A549 (cell line): ENCODE measurements around the gene AXL. TPM values are rescaled to one million over a fixed set of nuclear protein-coding genes. Genes with fewer than 3 reads are reported as not detected.

Source experiments
- ATAC-seq, 2 experiments: fragments of 200-7000 bp in 1 of 2; fragments of >200 bp in 1 of 2; cut with Nextera tagmentation in 1 of 2; cut with Tn5 transposase in 1 of 2; 3 replicates each; pipeline versions ENCODE4 v1.8.0 to v1.9.1; 2018 to 2020; ENCODE audit warnings: mild to moderate bottlenecking in 1 of 2, moderate library complexity in 1 of 2
- CTCF ChIA-PET: fragments of 300-600 bp; sonication (Branson Sonifier 250); formaldehyde crosslinking; extraction: SDS; loops from one replicate; lab custom pipeline; 2021; ENCODE audit warnings: antibody characterized with exemption, inconsistent platforms; lab: Yijun Ruan, JAX
- POLR2A ChIA-PET: fragments of 350-600 bp; formaldehyde crosslinking; extraction: SDS; loops from one replicate; lab custom pipeline; 2021; ENCODE audit warnings: antibody characterized with exemption, inconsistent platforms; lab: Yijun Ruan, JAX
- DNase-seq, 2 experiments: peaks; one replicate each; pipeline versions ENCODE4 v3.0.0 to v3.0.0-alpha.2; 2011 to 2016; ENCODE audit warnings: low read depth in 1 of 2, low spot score in 1 of 2
- FAIRE-seq: peaks from 2 replicates; lab custom pipeline; 2011; peaks lifted over from hg19 to GRCh38; lab: Jason Lieb, UNC
- H3K27ac ChIP-seq, 2 experiments: fragments of >200 bp; sonication (Bioruptor Twin); formaldehyde crosslinking; 3 replicates each; pipeline ENCODE4 v1.5.1; 2016 to 2017
- H3K4me1 ChIP-seq: fragments of >200 bp; sonication (Bioruptor Twin); formaldehyde crosslinking; 3 replicates; pipeline ENCODE4 v1.6.1; 2016
- H3K4me2 ChIP-seq: fragments of >200 bp; sonication (Bioruptor Twin); formaldehyde crosslinking; 3 replicates; pipeline ENCODE4 v1.6.1; 2016
- H3K4me3 ChIP-seq: fragments of >200 bp; sonication (Bioruptor Twin); formaldehyde crosslinking; 3 replicates; pipeline ENCODE4 v1.5.1; 2016
- H3K9me3 ChIP-seq: fragments of >200 bp; sonication (Bioruptor Twin); formaldehyde crosslinking; 3 replicates; pipeline ENCODE4 v1.6.1; 2016
- CBX2 ChIP-seq: fragments of 200-600 bp; sonication (generic); IDR thresholded peaks from 2 replicates; pipeline ENCODE4 v1.6.1; 2016; ENCODE audit warnings: low read depth, mild to moderate bottlenecking, borderline replicate concordance
- CBX8 ChIP-seq: fragments of 200-600 bp; sonication (generic); IDR thresholded peaks from 2 replicates; pipeline ENCODE4 v1.6.1; 2016
- CHD2 ChIP-seq: fragments of 150-350 bp; IDR thresholded peaks from 2 replicates; pipeline ENCODE4 v1.6.1; 2014; ENCODE audit warnings: low read length; ENCODE audit not compliant: partially characterized antibody
- CTCF ChIP-seq: fragments of >200 bp; sonication (Bioruptor Twin); formaldehyde crosslinking; IDR thresholded peaks from 3 replicates; pipeline ENCODE4 v1.5.1; 2016
- FOSB ChIP-seq: fragments of 250-450 bp; sonication (Bioruptor Pico); IDR thresholded peaks from 2 replicates; pipeline ENCODE4 v1.5.0; 2020; ENCODE audit warnings: mild to moderate bottlenecking, moderate library complexity
- FOSL2 ChIP-seq, 2 experiments: fragments of 450-650 bp in 1 of 2; fragments of >200 bp in 1 of 2; sonication (Bioruptor Twin) in 1 of 2; formaldehyde crosslinking; IDR thresholded peaks; 2 replicates each; pipeline versions ENCODE4 v1.5.0 to v1.6.1; 2016 to 2020; ENCODE audit warnings: mild to moderate bottlenecking in 1 of 2, moderate library complexity in 1 of 2
- GATA3 ChIP-seq: IDR thresholded peaks from 2 replicates; pipeline ENCODE4 v1.6.1; 2012; ENCODE audit warnings: borderline replicate concordance
- HEYL ChIP-seq: fragments of 250-450 bp; sonication (Bioruptor Pico); IDR thresholded peaks from 2 replicates; pipeline ENCODE4 v1.8.0; 2021; ENCODE audit warnings: mild to moderate bottlenecking, moderate library complexity
- HOXA7 ChIP-seq: fragments of 250-450 bp; sonication (Bioruptor Pico); IDR thresholded peaks from 2 replicates; pipeline ENCODE4 v1.5.0; 2020; ENCODE audit warnings: mild to moderate bottlenecking, moderate library complexity
- MAFK ChIP-seq: fragments of 450-650 bp; IDR thresholded peaks from 2 replicates; pipeline ENCODE4 v1.6.1; 2014; ENCODE audit not compliant: partially characterized antibody
- NPAS2 ChIP-seq: fragments of 250-450 bp; sonication (Bioruptor Pico); IDR thresholded peaks from 2 replicates; pipeline ENCODE4 v1.8.0; 2022; ENCODE audit warnings: mild to moderate bottlenecking, moderate library complexity, borderline replicate concordance
- NR3C1 ChIP-seq: fragments of >200 bp; sonication (Bioruptor Twin); formaldehyde crosslinking; IDR thresholded peaks from 3 replicates; pipeline ENCODE4 v1.6.1; 2017
- POLR2A ChIP-seq: IDR thresholded peaks from 2 replicates; pipeline ENCODE4 v1.6.1; 2012; ENCODE audit warnings: mild to moderate bottlenecking, low read length
- POLR2AphosphoS2 ChIP-seq: conservative IDR thresholded peaks from 2 replicates; pipeline ENCODE4 v1.6.1; 2012; ENCODE audit warnings: low read length, improper control_type of control experiment, inconsistent platforms
- RAD21 ChIP-seq, 2 experiments: fragments of >200 bp in 1 of 2; sonication (Bioruptor Twin) in 1 of 2; formaldehyde crosslinking in 1 of 2; IDR thresholded peaks in 1 of 2; conservative IDR thresholded peaks in 1 of 2; 2 replicates in 1 of 2; 3 replicates in 1 of 2; pipeline ENCODE4 v1.6.1; 2012 to 2018; ENCODE audit warnings: inconsistent platforms in 1 of 2
- RARB ChIP-seq: fragments of 250-450 bp; sonication (Bioruptor Pico); IDR thresholded peaks from 2 replicates; pipeline ENCODE4 v1.8.0; 2021; ENCODE audit warnings: mild to moderate bottlenecking, moderate library complexity
- RFX5 ChIP-seq: fragments of 450-650 bp; IDR thresholded peaks from 2 replicates; pipeline ENCODE4 v1.7.1; 2014; ENCODE audit warnings: antibody characterized with exemption, mild to moderate bottlenecking, moderate library complexity
- TFCP2L1 ChIP-seq: fragments of 250-450 bp; sonication (Bioruptor Pico); IDR thresholded peaks from 2 replicates; pipeline ENCODE4 v1.5.0; 2021; ENCODE audit warnings: mild to moderate bottlenecking
- ZFP36 ChIP-seq: fragments of 450-650 bp; IDR thresholded peaks from 2 replicates; pipeline ENCODE4 v1.6.1; 2014; ENCODE audit warnings: borderline replicate concordance; ENCODE audit not compliant: partially characterized antibody
- ZSCAN20 ChIP-seq: fragments of 250-450 bp; sonication (Bioruptor Pico); IDR thresholded peaks from 2 replicates; pipeline ENCODE4 v1.8.0; 2022; ENCODE audit warnings: mild to moderate bottlenecking, moderate library complexity
- WGBS: methylation state at CpG from one replicate; pipeline ENCODE4 v1.1.6; 2017; ENCODE audit errors: missing lambda C conversion rate; 5-methylcytosine and 5-hydroxymethylcytosine counted together
- polyA plus RNA-seq, 4 experiments: library from polyadenylated mRNA; depleted of rRNA in 3 of 4; stranded (reverse); fragments of >200 nt; fragmentation: RNase III in 1 of 4; extraction: RNeasy Plus Mini Kit Qiagen cat#74134 plus additional on column Dnase treatment in 1 of 4; gene quantifications; 2 replicates in 3 of 4; 3 replicates in 1 of 4; pipeline ENCODE4 v1.2.3, GENCODE V29; 2011 to 2017
- TF ChIP-seq, protein P1 (sequence below): IDR thresholded peaks from 2 replicates; pipeline ENCODE4 v1.6.1; 2012; ENCODE audit warnings: low read depth, borderline replicate concordance
- TF ChIP-seq, protein P2 (sequence below): fragments of 150-350 bp; IDR thresholded peaks from 2 replicates; pipeline ENCODE4 v1.6.1; 2014; ENCODE audit warnings: low read depth, mild to moderate bottlenecking, low read length

The AXL gene
- polyA plus RNA-seq, 2 of the 4 experiments (the other 2 are of a cell fraction), result 45.4 to 60.1 TPM

GRCh38 chr19:41305927-41306793 lies 87.1 kb downstream of the AXL start (continued):
- TF ChIP-seq FOSL2 (IDR thresholded peaks at IDR 0.05), result no peak
- TF ChIP-seq FOSL2 (CRISPR knock-in tag; IDR thresholded peaks at IDR 0.05), result no peak
- TF ChIP-seq, protein P1, sequence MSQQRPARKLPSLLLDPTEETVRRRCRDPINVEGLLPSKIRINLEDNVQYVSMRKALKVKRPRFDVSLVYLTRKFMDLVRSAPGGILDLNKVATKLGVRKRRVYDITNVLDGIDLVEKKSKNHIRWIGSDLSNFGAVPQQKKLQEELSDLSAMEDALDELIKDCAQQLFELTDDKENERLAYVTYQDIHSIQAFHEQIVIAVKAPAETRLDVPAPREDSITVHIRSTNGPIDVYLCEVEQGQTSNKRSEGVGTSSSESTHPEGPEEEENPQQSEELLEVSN, result no peak

GRCh38 chr19:41307090-41307875 lies 88.3 kb downstream of the AXL start:
- peaks cover 24% of the 10 kb centered on the region for H3K4me1 ChIP-seq
- no peak overlapping the region for H3K4me2 ChIP-seq
- ChIA-PET CTCF (interaction anchor here (0.6 to 19.5 kb wide), 49 partner anchors 13 to 645 kb away, joined by 3 to 598 read pairs (median 6); partner anchors contain the start of genes AXL, DMAC2, ERICH4 and HNRNPUL1), POLR2A (interaction anchor here (0.6 to 4.4 kb wide), 3 partner anchors 43 to 114 kb away, joined by 3 to 28 read pairs (median 20); partner anchors contain the start of gene HNRNPUL1)
- H3K27ac ChIP-seq, result no peak overlapping the region
- 70% methylated on average over 8 of the region's 8 CpGs for WGBS
- H3K9me3 ChIP-seq, result no peaks in the 10 kb centered on the region
- no peak for ATAC-seq
- peak; percentile 74 for FAIRE-seq
- TF ChIP-seq CBX2, result no peak
- no peak for TF ChIP-seq CTCF
- TF ChIP-seq GATA3, result no peak
- 0 out of 2 replicates have a peak, but pooled peaks have one; percentile 21 for TF ChIP-seq FOSB (CRISPR knock-in tag)
- 0 out of 2 replicates have a peak, but pooled peaks have one; percentile 21 for TF ChIP-seq HOXA7 (CRISPR knock-in tag)
- no peak for TF ChIP-seq RARB
- no peak for TF ChIP-seq NPAS2
- H3K4me3 ChIP-seq, result no peak overlapping the region
- DNase-seq, result no peak

GRCh38 chr19:41307954-41308449 lies 89.0 kb downstream of the AXL start:
- no peak for FAIRE-seq
- ATAC-seq, result peak; percentile 8 to 17; a peak in 5 of 6 replicates
- no peaks in the 10 kb centered on the region for H3K9me3 ChIP-seq
- CTCF ChIA-PET, result interaction anchor here (0.6 to 19.5 kb wide), 72 partner anchors 12 to 650 kb away, joined by 3 to 598 read pairs (median 5); partner anchors contain the start of genes AXL, B9D2, CEACAM21 and CYP2F1
- TF ChIP-seq POLR2A, result no peak
- TF ChIP-seq ZFP36, result peak; percentile 80
- TF ChIP-seq FOSB (CRISPR knock-in tag), result peak; percentile 75; the same call in 1 of the 2 replicates
- 0 out of 2 replicates have a peak, but pooled peaks have one; percentile 74 for TF ChIP-seq HOXA7 (CRISPR knock-in tag)
- DNase-seq, result no peak
- POLR2A ChIA-PET, result interaction anchor here (0.6 to 4.4 kb wide), 4 partner anchors 44 to 879 kb away, joined by 3 to 28 read pairs (median 14); partner anchors contain the start of gene HNRNPUL1
- peak overlapping the region; percentile 10 to 92; a peak in 5 of 6 replicates for H3K27ac ChIP-seq
- peaks cover 24% of the 10 kb centered on the region for H3K4me1 ChIP-seq
- WGBS, result 60% methylated on average over 4 of the region's 4 CpGs
- H3K4me2 ChIP-seq, result 0 out of 3 replicates have a peak overlapping the region, but pooled peaks have one; percentile 89
- no peak overlapping the region for H3K4me3 ChIP-seq

DNA sequence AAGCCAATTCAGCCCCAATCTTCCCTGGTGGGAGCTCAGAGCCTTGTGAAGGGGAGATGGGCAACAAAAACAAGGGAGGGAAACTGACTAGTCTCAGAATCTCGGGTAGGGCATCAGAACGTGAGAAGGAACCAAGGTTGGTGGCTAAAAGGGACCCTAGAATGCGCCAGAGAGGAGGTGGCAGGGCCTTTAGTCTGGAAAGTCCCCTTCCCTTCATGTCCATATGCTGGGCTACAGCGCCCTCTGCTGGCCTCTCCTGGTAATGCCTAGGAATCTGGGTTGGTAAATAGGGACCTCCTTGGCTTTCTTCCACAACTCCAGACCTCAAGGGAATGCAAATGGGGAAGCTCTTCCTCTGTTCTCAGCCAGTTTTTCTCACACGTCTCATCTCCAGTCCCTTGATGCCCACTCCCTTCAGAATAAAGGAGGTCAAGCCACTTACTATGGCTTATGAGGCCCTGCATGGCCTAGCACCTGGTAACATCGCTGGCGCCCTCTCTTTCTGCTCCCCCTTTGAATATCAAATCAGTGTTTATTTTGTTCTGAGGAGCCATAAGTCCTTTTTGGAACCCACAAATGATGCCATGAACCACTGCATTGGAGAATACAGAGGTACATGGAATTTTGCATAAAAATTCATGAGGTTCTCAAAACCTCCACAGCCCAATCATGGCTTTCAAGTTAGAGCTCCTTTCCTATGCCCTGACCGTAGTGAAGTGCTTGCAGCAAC lies 89.6 kb downstream of the AXL start:
- DNase-seq, result peak; percentile 94 to 97
- peak; percentile 99 for FAIRE-seq
- H3K4me2 ChIP-seq, result peak overlapping the region; percentile 89
- CTCF ChIA-PET, result interaction anchor here (0.6 to 19.5 kb wide), 92 partner anchors 12 to 1152 kb away, joined by 3 to 598 read pairs (median 4); partner anchors contain the start of genes ACTMAP, AXL, B9D2 and CEACAM21
- no peaks in the 10 kb centered on the region for H3K9me3 ChIP-seq
- H3K4me3 ChIP-seq, result peak overlapping the region; percentile 57; the same call in 1 of the 3 replicates
- peaks cover 24% of the 10 kb centered on the region for H3K4me1 ChIP-seq
- peak; percentile 36 to 72 for ATAC-seq
- POLR2A ChIA-PET, result interaction anchor here (0.6 to 4.4 kb wide), 5 partner anchors 14 to 880 kb away, joined by 3 to 28 read pairs (median 8); partner anchors contain the start of gene HNRNPUL1
- WGBS, result 34% methylated on average over 8 of the region's 8 CpGs
- peak overlapping the region; percentile 91 to 92 for H3K27ac ChIP-seq
- TF ChIP-seq GATA3, result no peak; the same call in 1 of the 2 replicates
- no peak for TF ChIP-seq NR3C1
- peak; percentile 96 to 97 for TF ChIP-seq RAD21 (conservative IDR thresholded peaks at IDR 0.05 in 1 of 2, IDR thresholded peaks at IDR 0.05 in 1 of 2)
- TF ChIP-seq CBX8, result no peak
- 0 out of 2 replicates have a peak, but pooled peaks have one; percentile 19 for TF ChIP-seq FOSB (CRISPR knock-in tag)
- no peak for TF ChIP-seq MAFK
- peak; percentile 89 for TF ChIP-seq TFCP2L1
- no peak for TF ChIP-seq ZSCAN20
- TF ChIP-seq RFX5, result no peak
- peak; percentile 14 for TF ChIP-seq HOXA7 (CRISPR knock-in tag)
- TF ChIP-seq POLR2AphosphoS2, result peak; percentile 95
- TF ChIP-seq HEYL (CRISPR knock-in tag), result no peak
- TF ChIP-seq CHD2, result no peak
- TF ChIP-seq, protein P2, sequence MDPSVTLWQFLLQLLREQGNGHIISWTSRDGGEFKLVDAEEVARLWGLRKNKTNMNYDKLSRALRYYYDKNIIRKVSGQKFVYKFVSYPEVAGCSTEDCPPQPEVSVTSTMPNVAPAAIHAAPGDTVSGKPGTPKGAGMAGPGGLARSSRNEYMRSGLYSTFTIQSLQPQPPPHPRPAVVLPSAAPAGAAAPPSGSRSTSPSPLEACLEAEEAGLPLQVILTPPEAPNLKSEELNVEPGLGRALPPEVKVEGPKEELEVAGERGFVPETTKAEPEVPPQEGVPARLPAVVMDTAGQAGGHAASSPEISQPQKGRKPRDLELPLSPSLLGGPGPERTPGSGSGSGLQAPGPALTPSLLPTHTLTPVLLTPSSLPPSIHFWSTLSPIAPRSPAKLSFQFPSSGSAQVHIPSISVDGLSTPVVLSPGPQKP, result no peak
